PC-9 (cell line): ENCODE results near the gene RXYLT1. TPM values are rescaled to one million over a fixed set of nuclear protein-coding genes. Genes with fewer than 3 reads are reported as not detected.

ENCODE experiments used
- BruUV-seq: library from RNA; stranded (reverse); fragments of 400-500 nt; replicated peaks from 2 replicates; lab custom pipeline; 2021; lab: Mats Ljungman, UMichigan
- CTCF ChIA-PET: fragments of 300-600 bp; sonication (Branson Sonifier 250); formaldehyde crosslinking; loops from one replicate; lab custom pipeline; 2022; ENCODE audit warnings: antibody characterized with exemption; lab: Charles Lee
- POLR2A ChIA-PET: fragments of 300-600 bp; sonication (Branson Sonifier 250); formaldehyde crosslinking; loops from one replicate; lab custom pipeline; 2022; ENCODE audit warnings: antibody characterized with exemption; ENCODE audit not compliant: unreplicated experiment; lab: Charles Lee
- DNase-seq, 2 experiments: peaks; one replicate each; pipeline versions ENCODE4 v3.0.0 to v3.0.0-alpha.2; 2015 to 2022; ENCODE audit warnings: mixed read lengths in 1 of 2
- H2AFZ ChIP-seq: fragments of 200-600 bp; sonication (generic); 2 replicates; pipeline ENCODE4 v1.8.1; 2017; ENCODE audit warnings: antibody characterized with exemption
- H3F3A ChIP-seq: fragments of 200-600 bp; sonication (generic); 2 replicates; pipeline ENCODE4 v1.8.1; 2017; ENCODE audit warnings: antibody characterized with exemption, mild to moderate bottlenecking, low read depth; ENCODE audit not compliant: insufficient read depth
- H3K27ac ChIP-seq: fragments of 200-600 bp; sonication (generic); 2 replicates; pipeline ENCODE4 v1.6.1; 2016; ENCODE audit warnings: mixed run types
- H3K27me3 ChIP-seq: fragments of 200-600 bp; sonication (generic); 2 replicates; pipeline ENCODE4 v1.6.1; 2016; ENCODE audit warnings: low read depth, mixed run types; ENCODE audit not compliant: insufficient read depth
- H3K36me3 ChIP-seq: fragments of 200-600 bp; sonication (generic); 2 replicates; pipeline ENCODE4 v1.6.1; 2016; ENCODE audit warnings: low read depth, mixed run types
- H3K4me1 ChIP-seq: fragments of 200-600 bp; sonication (generic); replicated peaks from 2 replicates; pipeline ENCODE4 v1.6.1; 2016; ENCODE audit warnings: mixed run types; ENCODE audit not compliant: insufficient read depth
- H3K4me2 ChIP-seq: fragments of 200-600 bp; sonication (generic); 2 replicates; pipeline ENCODE4 v1.6.1; 2017; ENCODE audit warnings: mixed run types
- H3K4me3 ChIP-seq: fragments of 200-600 bp; sonication (generic); 2 replicates; pipeline ENCODE4 v1.6.1; 2016; ENCODE audit warnings: mixed run types
- H3K79me2 ChIP-seq: fragments of 200-600 bp; sonication (generic); 2 replicates; pipeline ENCODE4 v1.6.1; 2017; ENCODE audit warnings: low read depth, mixed run types
- H3K9me2 ChIP-seq: fragments of 200-600 bp; sonication (generic); 2 replicates; pipeline ENCODE4 v1.8.1; 2017; ENCODE audit warnings: mild to moderate bottlenecking; ENCODE audit not compliant: insufficient read depth
- H3K9me3 ChIP-seq: fragments of 200-600 bp; sonication (generic); 2 replicates; pipeline ENCODE4 v1.8.1; 2016; ENCODE audit warnings: low read depth; ENCODE audit not compliant: insufficient read depth
- H4K20me1 ChIP-seq: fragments of 200-600 bp; sonication (generic); 2 replicates; pipeline ENCODE4 v1.8.1; 2017; ENCODE audit not compliant: insufficient read depth
- EZH2 ChIP-seq: fragments of 200-600 bp; sonication (generic); IDR thresholded peaks from 2 replicates; pipeline ENCODE4 v1.8.0; 2017; ENCODE audit warnings: antibody characterized with exemption, low read depth
- intact Hi-C: fragments of 100-400 bp; cut with micrococcal nuclease; formaldehyde crosslinking; loops from one replicate; pipeline ENCODE4 v1.10.0; 2022; ENCODE audit not compliant: unreplicated experiment
- total RNA-seq: library from RNA; stranded (reverse); gene quantifications from 2 replicates; pipeline ENCODE4 v1.2.3, GENCODE V29; 2021
- TF ChIP-seq, protein P1 (sequence below): fragments of 200-600 bp; sonication (generic); conservative IDR thresholded peaks from 2 replicates; pipeline ENCODE4 v1.6.1; 2017; ENCODE audit warnings: mixed run types, antibody characterized with exemption, mild to moderate bottlenecking, moderate library complexity

RXYLT1 gene
- total RNA-seq, 1 experiment from 2014 or later = 12.2 TPM

DNA sequence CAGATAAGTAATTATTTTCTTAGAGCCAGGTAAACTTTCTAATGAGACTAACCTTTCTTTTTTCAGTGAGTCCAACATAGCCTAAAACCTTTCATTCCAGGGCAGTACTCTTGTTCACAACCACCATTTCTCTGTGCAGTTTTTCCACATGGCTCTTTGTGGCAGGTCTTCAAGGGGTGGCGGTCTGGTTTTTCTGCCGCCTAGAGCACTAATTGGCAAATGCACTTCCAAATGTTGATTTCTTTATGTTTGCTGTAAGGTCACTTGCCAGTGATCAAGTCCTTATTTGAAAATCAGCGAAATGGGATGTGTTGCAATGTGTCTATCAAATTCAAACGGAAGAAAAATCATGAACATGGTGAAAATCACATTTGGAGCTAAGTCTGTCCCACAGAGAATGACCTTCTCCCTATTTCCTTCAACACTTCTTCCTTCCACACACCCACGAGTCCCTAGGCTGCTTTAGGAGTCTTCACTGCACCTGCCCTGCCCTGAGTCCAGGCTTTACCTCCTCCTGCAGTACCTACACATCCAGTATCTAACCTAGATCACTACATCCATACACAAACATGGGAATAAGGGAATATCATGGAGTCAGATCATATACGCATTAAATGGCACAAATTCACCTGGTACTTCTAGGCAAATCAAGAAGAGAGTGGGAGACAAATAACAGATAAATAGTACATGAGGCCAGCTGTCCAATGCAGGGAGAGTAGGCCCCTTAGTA is 66.7 kb downstream of the RXYLT1 start:
- Histone ChIP-seq H2AFZ (no peak overlapping the region), H3K27ac (peak overlapping the region; percentile 65), H3K4me3 (peak overlapping the region; percentile 97), H3K9me2 (no peaks in the 10 kb centered on the region), H4K20me1 (no peaks in the 10 kb centered on the region), H3K9me3 (no peaks in the 10 kb centered on the region), H3F3A (peaks cover 16% of the 10 kb centered on the region), H3K79me2 (peaks cover 73% of the 10 kb centered on the region), H3K36me3 (no peaks in the 10 kb centered on the region), H3K4me2 (peak overlapping the region; percentile 85), H3K27me3 (no peaks in the 10 kb centered on the region), H3K4me1 (peaks cover 49% of the 10 kb centered on the region)
- ChIA-PET POLR2A (interaction anchor here (0.6 kb wide), 1 partner anchor 107 kb away, joined by 5 read pairs; no protein-coding TSS in a partner anchor), CTCF (no interaction called here)
- BruUV-seq = no TSS peak
- DNase-seq = peak in 1 of 2 experiments; percentile 45
- intact Hi-C loops = loop anchor here (5.0 to 10.0 kb wide), 5 partner anchors 56 to 276 kb away; no protein-coding TSS in a partner anchor
- TF ChIP-seq, protein P1, sequence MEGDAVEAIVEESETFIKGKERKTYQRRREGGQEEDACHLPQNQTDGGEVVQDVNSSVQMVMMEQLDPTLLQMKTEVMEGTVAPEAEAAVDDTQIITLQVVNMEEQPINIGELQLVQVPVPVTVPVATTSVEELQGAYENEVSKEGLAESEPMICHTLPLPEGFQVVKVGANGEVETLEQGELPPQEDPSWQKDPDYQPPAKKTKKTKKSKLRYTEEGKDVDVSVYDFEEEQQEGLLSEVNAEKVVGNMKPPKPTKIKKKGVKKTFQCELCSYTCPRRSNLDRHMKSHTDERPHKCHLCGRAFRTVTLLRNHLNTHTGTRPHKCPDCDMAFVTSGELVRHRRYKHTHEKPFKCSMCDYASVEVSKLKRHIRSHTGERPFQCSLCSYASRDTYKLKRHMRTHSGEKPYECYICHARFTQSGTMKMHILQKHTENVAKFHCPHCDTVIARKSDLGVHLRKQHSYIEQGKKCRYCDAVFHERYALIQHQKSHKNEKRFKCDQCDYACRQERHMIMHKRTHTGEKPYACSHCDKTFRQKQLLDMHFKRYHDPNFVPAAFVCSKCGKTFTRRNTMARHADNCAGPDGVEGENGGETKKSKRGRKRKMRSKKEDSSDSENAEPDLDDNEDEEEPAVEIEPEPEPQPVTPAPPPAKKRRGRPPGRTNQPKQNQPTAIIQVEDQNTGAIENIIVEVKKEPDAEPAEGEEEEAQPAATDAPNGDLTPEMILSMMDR = no peak; the same call in 1 of the 2 replicates
- no peak for TF ChIP-seq EZH2

DNA sequence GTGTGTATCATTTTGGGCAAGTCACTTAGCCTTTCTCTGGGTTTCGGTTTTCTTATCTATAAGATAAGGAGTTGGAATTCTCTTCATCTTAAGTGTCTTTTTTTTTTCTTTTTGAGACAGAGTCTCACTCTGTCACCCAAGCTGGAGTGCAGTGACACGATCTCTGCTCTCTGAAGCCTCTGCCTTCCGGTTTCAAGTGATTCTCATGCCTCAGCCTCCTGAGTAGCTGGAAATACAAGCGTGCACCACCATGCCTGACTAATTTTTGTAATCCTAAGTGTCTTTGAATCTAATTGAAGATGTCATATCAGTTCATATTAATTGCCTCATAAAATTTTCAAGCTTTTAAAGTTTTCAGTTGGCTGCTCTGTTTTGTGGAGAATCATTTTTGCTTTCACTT is 68.7 kb downstream of the RXYLT1 start:
- intact Hi-C loops = loop anchor here (5.0 to 10.0 kb wide), 5 partner anchors 54 to 274 kb away; no protein-coding TSS in a partner anchor
- Histone ChIP-seq H3K36me3 (0 out of 2 replicates have a peak, but pooled peaks cover 8% of the 10 kb centered on the region), H3K27ac (no peak overlapping the region), H3K79me2 (peaks cover 93% of the 10 kb centered on the region), H3K4me2 (peak overlapping the region; percentile 55), H2AFZ (no peak overlapping the region), H4K20me1 (no peaks in the 10 kb centered on the region), H3K9me3 (no peaks in the 10 kb centered on the region), H3K27me3 (no peaks in the 10 kb centered on the region), H3K9me2 (no peaks in the 10 kb centered on the region), H3F3A (peaks cover 12% of the 10 kb centered on the region), H3K4me1 (peaks cover 53% of the 10 kb centered on the region), H3K4me3 (no peak overlapping the region)
- CTCF ChIA-PET = no interaction called here
- POLR2A ChIA-PET = no interaction called here
- TF ChIP-seq EZH2 = no peak
- TF ChIP-seq, protein P1 = no peak
- no peak for DNase-seq
- no TSS peak for BruUV-seq

DNA sequence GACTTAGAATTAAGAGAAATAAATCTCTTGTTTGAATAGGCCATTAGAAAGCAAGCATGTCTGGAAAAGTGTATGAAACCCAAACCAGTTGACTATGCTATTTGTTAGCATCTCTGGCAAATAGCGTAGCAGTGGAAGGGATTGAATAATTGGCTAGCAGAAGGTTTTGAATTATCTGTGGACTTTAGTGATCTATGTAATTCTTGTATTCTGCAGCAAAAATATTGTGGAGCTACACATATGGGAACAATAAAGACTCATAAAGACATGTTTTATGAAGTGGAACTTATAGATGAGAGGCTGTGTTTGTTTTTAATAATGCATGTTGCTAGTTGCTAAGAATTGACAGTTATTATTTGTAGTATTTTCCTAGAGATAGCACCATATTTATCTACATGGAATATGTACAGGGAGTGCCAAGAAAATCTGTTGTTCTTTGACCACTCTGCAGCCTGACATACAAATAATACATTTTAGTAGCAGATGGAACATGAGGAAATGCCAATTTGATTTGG is 69.5 kb downstream of the RXYLT1 start:
- CTCF ChIA-PET = no interaction called here
- Histone ChIP-seq H4K20me1 (no peaks in the 10 kb centered on the region), H3K27ac (no peak overlapping the region), H3K4me1 (peaks cover 53% of the 10 kb centered on the region), H3K27me3 (no peaks in the 10 kb centered on the region), H3K36me3 (0 out of 2 replicates have a peak, but pooled peaks cover 8% of the 10 kb centered on the region), H3K9me2 (no peaks in the 10 kb centered on the region), H3F3A (peaks cover 12% of the 10 kb centered on the region; the same call in 1 of the 2 replicates), H3K4me3 (no peak overlapping the region), H3K4me2 (peak overlapping the region; percentile 55), H3K79me2 (peaks cover 99% of the 10 kb centered on the region), H3K9me3 (no peaks in the 10 kb centered on the region), H2AFZ (no peak overlapping the region)
- BruUV-seq = no TSS peak
- intact Hi-C loops = loop anchor here (5.0 to 10.0 kb wide), 5 partner anchors 53 to 273 kb away; no protein-coding TSS in a partner anchor
- DNase-seq = no peak
- POLR2A ChIA-PET = interaction anchor here (0.6 kb wide), 1 partner anchor 68 kb away, joined by 3 read pairs; no protein-coding TSS in a partner anchor
- no peak for TF ChIP-seq EZH2
- TF ChIP-seq, protein P1 = no peak
